GM12878 (cell line): ENCODE data around the gene SCIMP. TPM values are rescaled to one million over a fixed set of nuclear protein-coding genes. Genes with fewer than 3 reads are reported as not detected.

ENCODE experiments used
- ASH2L ChIP-seq: fragments of 300-600, 200-600 bp; sonication (generic); IDR thresholded peaks from 2 replicates; pipeline ENCODE4 v1.6.1; 2017; ENCODE audit warnings: low read depth, mild to moderate bottlenecking, borderline replicate concordance
- ATF3 ChIP-seq: IDR thresholded peaks from 2 replicates; pipeline ENCODE4 v1.6.1; 2011; ENCODE audit warnings: low read depth, mild to moderate bottlenecking, low read length, moderate library complexity, borderline replicate concordance; ENCODE audit errors: extremely low read depth
- BCL11A ChIP-seq: IDR thresholded peaks from 2 replicates; pipeline ENCODE4 v1.6.1; 2011; ENCODE audit warnings: low read depth, low read length
- CBX5 ChIP-seq: sonication (generic); IDR thresholded peaks from 2 replicates; pipeline ENCODE4 v1.6.1; 2016; ENCODE audit warnings: low read depth, moderate library complexity, mild to moderate bottlenecking, inconsistent platforms
- CREM ChIP-seq: IDR thresholded peaks from 2 replicates; pipeline ENCODE4 v1.6.1; 2014; ENCODE audit warnings: antibody characterized with exemption, low read depth
- ETV6 ChIP-seq, 2 experiments: fragments of 450-650 bp in 1 of 2; IDR thresholded peaks in 1 of 2; conservative IDR thresholded peaks in 1 of 2; 2 replicates each; pipeline ENCODE4 v1.6.1; 2014; ENCODE audit warnings: antibody characterized with exemption in 1 of 2, borderline replicate concordance in 1 of 2, low read depth in 1 of 2, mild to moderate bottlenecking in 1 of 2, moderate library complexity in 1 of 2
- HSF1 ChIP-seq: fragments of 150-350 bp; IDR thresholded peaks from 2 replicates; pipeline ENCODE4 v1.6.1; 2014; ENCODE audit warnings: mild to moderate bottlenecking, low read depth, low read length
- IKZF2 ChIP-seq, 2 experiments: fragments of 450-650 bp; IDR thresholded peaks; 2 replicates each; pipeline ENCODE4 v1.6.1; 2017; ENCODE audit warnings: mild to moderate bottlenecking in 2 of 2, moderate library complexity in 2 of 2
- MEF2A ChIP-seq: IDR thresholded peaks from 2 replicates; pipeline ENCODE4 v1.6.1; 2011; ENCODE audit warnings: low read depth, mild to moderate bottlenecking, low read length, moderate library complexity; ENCODE audit not compliant: insufficient read depth
- MLLT1 ChIP-seq: fragments of 450-650 bp; IDR thresholded peaks from 2 replicates; pipeline ENCODE4 v1.6.1; 2016; ENCODE audit warnings: mild to moderate bottlenecking
- MYB ChIP-seq: fragments of 150-350 bp; IDR thresholded peaks from 2 replicates; pipeline ENCODE4 v1.6.1; 2014; ENCODE audit warnings: mild to moderate bottlenecking, low read depth, low read length, borderline replicate concordance
- NFXL1 ChIP-seq: fragments of 450-650 bp; IDR thresholded peaks from 2 replicates; pipeline ENCODE4 v1.6.1; 2017; ENCODE audit warnings: antibody characterized with exemption, mild to moderate bottlenecking, borderline replicate concordance
- NR2C2 ChIP-seq: IDR thresholded peaks from 2 replicates; pipeline ENCODE4 v1.6.1; 2011; ENCODE audit warnings: borderline replicate concordance, low read depth; ENCODE audit not compliant: control insufficient read depth, insufficient read length
- NRF1 ChIP-seq: conservative IDR thresholded peaks from 2 replicates; pipeline ENCODE4 v1.6.1; 2011; ENCODE audit warnings: mild to moderate bottlenecking, low read depth, low read length, improper control_type of control experiment
- PAX5 ChIP-seq: IDR thresholded peaks from 2 replicates; pipeline ENCODE4 v1.6.1; 2011; ENCODE audit warnings: low read depth, low read length, borderline replicate concordance
- RAD21 ChIP-seq: IDR thresholded peaks from 2 replicates; pipeline ENCODE4 v1.6.1; 2011; ENCODE audit warnings: mild to moderate bottlenecking, low read depth, low read length, moderate library complexity; ENCODE audit not compliant: insufficient read depth
- SMAD1 ChIP-seq: fragments of 450-650 bp; IDR thresholded peaks from 2 replicates; pipeline ENCODE4 v1.6.1; 2018; ENCODE audit warnings: mild to moderate bottlenecking, low read depth; ENCODE audit not compliant: partially characterized antibody
- SREBF2 ChIP-seq: IDR thresholded peaks from 2 replicates; pipeline ENCODE4 v1.6.1; 2012; ENCODE audit warnings: mild to moderate bottlenecking, low read length
- TCF7 ChIP-seq: IDR thresholded peaks from 2 replicates; pipeline ENCODE4 v1.6.1; 2014; ENCODE audit warnings: antibody characterized with exemption, borderline replicate concordance
- ZNF24 ChIP-seq: fragments of 450-650 bp; IDR thresholded peaks from 2 replicates; pipeline ENCODE4 v1.6.1; 2017; ENCODE audit warnings: antibody characterized with exemption, mild to moderate bottlenecking
- ZNF274 ChIP-seq: IDR thresholded peaks from one replicate; pipeline ENCODE4 v1.8.0; 2011; ENCODE audit not compliant: insufficient read length, insufficient read depth
- polyA plus RNA-seq, 11 experiments: library from polyadenylated mRNA; depleted of rRNA in 4 of 11; unstranded in 6 of 11; stranded (reverse) in 5 of 11; fragments of >200 nt; fragmentation: Nextera tagmentation in 4 of 11; fragmentation: Illumina TruSeq in 1 of 11; extraction: Ambion mirVana in 4 of 11; extraction: Trizol in 1 of 11; gene quantifications; 1 replicate in 1 of 11; 2 replicates in 10 of 11; pipeline versions ENCODE4 v1.2.1 to v1.2.3, GENCODE V29; 2011 to 2016; ENCODE audit warnings: inconsistent platforms in 2 of 11, missing spikeins in 2 of 11, low read depth in 1 of 11
- total RNA-seq, 4 experiments: library from RNA; depleted of rRNA in 3 of 4; stranded (reverse); fragments of >200 nt in 3 of 4; fragmentation: Illumina TruSeq in 1 of 4; extraction: Trizol in 1 of 4; gene quantifications; 2 replicates each; pipeline versions ENCODE4 v1.2.1 to v1.2.3, GENCODE V29; 2013 to 2021
- TF ChIP-seq, protein P1 (sequence below): IDR thresholded peaks from 2 replicates; pipeline ENCODE4 v1.6.1; 2011; ENCODE audit warnings: borderline replicate concordance, low read depth, mild to moderate bottlenecking, moderate library complexity, low read length; ENCODE audit not compliant: insufficient read depth, poor library complexity, severe bottlenecking
- TF ChIP-seq, protein P2 (sequence below): fragments of 450-650 bp; IDR thresholded peaks from 2 replicates; pipeline ENCODE4 v1.6.1; 2017; ENCODE audit warnings: mild to moderate bottlenecking

The SCIMP gene
- total and polyA plus RNA-seq, 10 of the 15 experiments (the other 5 are each of a cell fraction or from before 2014, with no cell fraction given), result 56.7 to 151 (median 95.0) TPM

- TF ChIP-seq, protein P1, sequence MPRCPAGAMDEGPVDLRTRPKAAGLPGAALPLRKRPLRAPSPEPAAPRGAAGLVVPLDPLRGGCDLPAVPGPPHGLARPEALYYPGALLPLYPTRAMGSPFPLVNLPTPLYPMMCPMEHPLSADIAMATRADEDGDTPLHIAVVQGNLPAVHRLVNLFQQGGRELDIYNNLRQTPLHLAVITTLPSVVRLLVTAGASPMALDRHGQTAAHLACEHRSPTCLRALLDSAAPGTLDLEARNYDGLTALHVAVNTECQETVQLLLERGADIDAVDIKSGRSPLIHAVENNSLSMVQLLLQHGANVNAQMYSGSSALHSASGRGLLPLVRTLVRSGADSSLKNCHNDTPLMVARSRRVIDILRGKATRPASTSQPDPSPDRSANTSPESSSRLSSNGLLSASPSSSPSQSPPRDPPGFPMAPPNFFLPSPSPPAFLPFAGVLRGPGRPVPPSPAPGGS, result no peak
- TF ChIP-seq NRF1 (peak; percentile 70), MLLT1 (peak; percentile 61), NFXL1 (no peak), ASH2L (0 out of 2 replicates have a peak, but pooled peaks have one; percentile 91), ATF3 (peak; percentile 87), CREM (no peak), RAD21 (no peak), BCL11A (no peak), TCF7 (no peak), IKZF2 (IDR thresholded peaks at IDR 0.05) (peak; percentile 28 to 34; a peak in 3 of 4 replicates), SMAD1 (no peak), ZNF274 (no peak), ETV6 (conservative IDR thresholded peaks at IDR 0.05 in 1 of 2, IDR thresholded peaks at IDR 0.05 in 1 of 2; ENCODE audit: borderline replicate concordance in 1 of 2, low read depth in 1 of 2) (no peak), MEF2A (no peak), ZNF24 (no peak), HSF1 (no peak), MYB (no peak), NR2C2 (no peak), SREBF2 (peak; percentile 76; the same call in 1 of the 2 replicates), CBX5 (peak; percentile 62; the same call in 1 of the 2 replicates), PAX5 (no peak)
- TF ChIP-seq, protein P2, sequence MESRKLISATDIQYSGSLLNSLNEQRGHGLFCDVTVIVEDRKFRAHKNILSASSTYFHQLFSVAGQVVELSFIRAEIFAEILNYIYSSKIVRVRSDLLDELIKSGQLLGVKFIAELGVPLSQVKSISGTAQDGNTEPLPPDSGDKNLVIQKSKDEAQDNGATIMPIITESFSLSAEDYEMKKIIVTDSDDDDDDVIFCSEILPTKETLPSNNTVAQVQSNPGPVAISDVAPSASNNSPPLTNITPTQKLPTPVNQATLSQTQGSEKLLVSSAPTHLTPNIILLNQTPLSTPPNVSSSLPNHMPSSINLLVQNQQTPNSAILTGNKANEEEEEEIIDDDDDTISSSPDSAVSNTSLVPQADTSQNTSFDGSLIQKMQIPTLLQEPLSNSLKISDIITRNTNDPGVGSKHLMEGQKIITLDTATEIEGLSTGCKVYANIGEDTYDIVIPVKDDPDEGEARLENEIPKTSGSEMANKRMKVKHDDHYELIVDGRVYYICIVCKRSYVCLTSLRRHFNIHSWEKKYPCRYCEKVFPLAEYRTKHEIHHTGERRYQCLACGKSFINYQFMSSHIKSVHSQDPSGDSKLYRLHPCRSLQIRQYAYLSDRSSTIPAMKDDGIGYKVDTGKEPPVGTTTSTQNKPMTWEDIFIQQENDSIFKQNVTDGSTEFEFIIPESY, result no peak
Observed at GRCh38 chr17:5281814-5282641, 47.4 kb upstream of the SCIMP start, which contains the start of gene RABEP1 (continued).
